HepG2 (cell line): Measurements from ENCODE around the gene SAMD15.

Experiments used
- YY1 ChIP-seq: IDR thresholded peaks from 2 replicates; pipeline ENCODE4 v1.6.1; 2011; ENCODE audit warnings: low read length, low read depth, moderate library complexity, mild to moderate bottlenecking; ENCODE audit not compliant: insufficient read depth, insufficient replicate concordance
- TF ChIP-seq, protein P1 (sequence below): sonication (generic); formaldehyde crosslinking; IDR thresholded peaks from 2 replicates; pipeline ENCODE4 v1.4.0; 2020; ENCODE audit warnings: mild to moderate bottlenecking, missing genetic modification reagents

DNA sequence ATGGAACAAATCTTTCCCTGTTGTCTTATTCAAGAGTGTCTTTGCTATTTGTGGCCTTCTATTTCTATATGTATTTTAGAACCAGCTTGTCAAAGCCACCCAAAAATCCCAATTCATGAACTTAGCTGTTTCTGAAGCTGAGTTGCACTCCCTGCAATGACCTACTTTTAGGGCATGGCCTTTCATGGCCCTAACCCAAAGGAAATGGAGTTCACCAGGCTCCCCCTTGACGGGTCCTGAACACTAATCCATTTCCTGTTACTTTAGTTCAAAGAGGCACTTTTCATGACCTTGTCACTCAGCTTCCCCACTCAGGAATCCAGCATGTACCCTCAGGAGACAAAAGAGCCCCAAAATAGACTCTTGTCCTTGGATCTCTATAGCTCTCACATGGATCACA, 7.9 kb upstream of the SAMD15 start:
- TF ChIP-seq, protein P1, sequence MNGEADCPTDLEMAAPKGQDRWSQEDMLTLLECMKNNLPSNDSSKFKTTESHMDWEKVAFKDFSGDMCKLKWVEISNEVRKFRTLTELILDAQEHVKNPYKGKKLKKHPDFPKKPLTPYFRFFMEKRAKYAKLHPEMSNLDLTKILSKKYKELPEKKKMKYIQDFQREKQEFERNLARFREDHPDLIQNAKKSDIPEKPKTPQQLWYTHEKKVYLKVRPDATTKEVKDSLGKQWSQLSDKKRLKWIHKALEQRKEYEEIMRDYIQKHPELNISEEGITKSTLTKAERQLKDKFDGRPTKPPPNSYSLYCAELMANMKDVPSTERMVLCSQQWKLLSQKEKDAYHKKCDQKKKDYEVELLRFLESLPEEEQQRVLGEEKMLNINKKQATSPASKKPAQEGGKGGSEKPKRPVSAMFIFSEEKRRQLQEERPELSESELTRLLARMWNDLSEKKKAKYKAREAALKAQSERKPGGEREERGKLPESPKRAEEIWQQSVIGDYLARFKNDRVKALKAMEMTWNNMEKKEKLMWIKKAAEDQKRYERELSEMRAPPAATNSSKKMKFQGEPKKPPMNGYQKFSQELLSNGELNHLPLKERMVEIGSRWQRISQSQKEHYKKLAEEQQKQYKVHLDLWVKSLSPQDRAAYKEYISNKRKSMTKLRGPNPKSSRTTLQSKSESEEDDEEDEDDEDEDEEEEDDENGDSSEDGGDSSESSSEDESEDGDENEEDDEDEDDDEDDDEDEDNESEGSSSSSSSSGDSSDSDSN (CRISPR knock-in tag) = no peak
- TF ChIP-seq YY1 = no peak
